Activated naive CD4-positive, alpha-beta T cell (primary cell): ENCODE measurements around the gene LRRC8B.

Experiments used
- DNase-seq, 4 experiments: peaks; one replicate each; lab custom pipeline; 2025; lab: John Stamatoyannopoulos, UW

The LRRC8B gene

GRCh38 chr1:89633800-89634625 lies 109.4 kb downstream of the LRRC8B start:
- DNase-seq: no peak

GRCh38 chr1:89635825-89636815 lies 111.5 kb downstream of the LRRC8B start:
- DNase-seq: no peak

GRCh38 chr1:89637496-89637895 lies 112.9 kb downstream of the LRRC8B start:
- DNase-seq: no peak

GRCh38 chr1:89640440-89640839 lies 115.8 kb downstream of the LRRC8B start:
- DNase-seq: no peak

GRCh38 chr1:89641781-89642180 lies 117.2 kb downstream of the LRRC8B start:
- DNase-seq: no peak

- DNase-seq: no peak
Measured at GRCh38 chr1:89643577-89643976, 118.9 kb downstream of the LRRC8B start.

GRCh38 chr1:89644119-89644814 lies 119.6 kb downstream of the LRRC8B start:
- DNase-seq: no peak

- no peak for DNase-seq
Measured at GRCh38 chr1:89646259-89646658, 121.6 kb downstream of the LRRC8B start.
